OCI-LY7 (cell line): Measurements from ENCODE around the gene MTOR. TPM values are rescaled to one million over a fixed set of nuclear protein-coding genes. Genes with fewer than 3 reads are reported as not detected.
A peak's percentile ranks its signal among the peaks of the same experiment; 100 is the strongest.

ENCODE experiments used
- BruUV-seq: library from RNA; stranded (reverse); fragments of 400-500 nt; replicated peaks from 2 replicates; lab custom pipeline; 2021; lab: Mats Ljungman, UMichigan
- CTCF ChIA-PET: fragments of 300-600 bp; sonication (Branson Sonifier 250); formaldehyde crosslinking; loops from one replicate; lab custom pipeline; 2022; ENCODE audit warnings: antibody characterized with exemption; ENCODE audit not compliant: unreplicated experiment; lab: Charles Lee
- POLR2A ChIA-PET: fragments of 300-600 bp; sonication (Branson Sonifier 250); formaldehyde crosslinking; loops from one replicate; lab custom pipeline; 2022; ENCODE audit warnings: antibody characterized with exemption; lab: Charles Lee
- DNase-seq: peaks from one replicate; pipeline ENCODE4 v3.0.0-alpha.2; 2015; ENCODE audit warnings: low spot score
- H2AFZ ChIP-seq: fragments of 200-600 bp; sonication (generic), shearing (Covaris generic); 2 replicates; pipeline ENCODE4 v1.6.1; 2014; ENCODE audit warnings: mild to moderate bottlenecking, antibody characterized with exemption, low read length, moderate library complexity
- H3K27ac ChIP-seq: fragments of 200-600 bp; sonication (generic); 2 replicates; pipeline ENCODE4 v1.5.1; 2014; ENCODE audit warnings: mixed run types, low read depth, mild to moderate bottlenecking, moderate library complexity, low read length, inconsistent platforms; ENCODE audit not compliant: poor library complexity, severe bottlenecking
- H3K36me3 ChIP-seq: fragments of 200-600 bp; sonication (generic); 2 replicates; pipeline ENCODE4 v1.6.1; 2014; ENCODE audit warnings: mild to moderate bottlenecking, antibody characterized with exemption, low read length, moderate library complexity, mixed read lengths; ENCODE audit not compliant: insufficient read depth
- H3K4me1 ChIP-seq: fragments of 200-600 bp; sonication (generic); 2 replicates; pipeline ENCODE4 v1.5.1; 2014; ENCODE audit warnings: mild to moderate bottlenecking, low read length; ENCODE audit not compliant: insufficient read depth, poor library complexity, severe bottlenecking
- H3K4me2 ChIP-seq: fragments of 200-600 bp; sonication (generic); 2 replicates; pipeline ENCODE4 v1.6.1; 2014; ENCODE audit warnings: mild to moderate bottlenecking, low read length
- H3K4me3 ChIP-seq: fragments of 200-600 bp; sonication (generic); 2 replicates; pipeline ENCODE4 v1.5.1; 2014; ENCODE audit warnings: mild to moderate bottlenecking, low read depth, low read length; ENCODE audit not compliant: poor library complexity, severe bottlenecking
- H3K79me2 ChIP-seq: fragments of 200-600 bp; sonication (generic); 2 replicates; pipeline ENCODE4 v1.6.1; 2016; ENCODE audit warnings: low read depth, mild to moderate bottlenecking, low read length, moderate library complexity, mixed read lengths; ENCODE audit not compliant: insufficient read depth
- H3K9me2 ChIP-seq: fragments of 200-600 bp; sonication (generic); 2 replicates; pipeline ENCODE4 v1.6.1; 2016; ENCODE audit warnings: mild to moderate bottlenecking, low read length, mixed read lengths; ENCODE audit not compliant: insufficient read depth
- H3K9me3 ChIP-seq: fragments of 200-600 bp; sonication (generic); 2 replicates; pipeline ENCODE4 v1.6.1; 2014; ENCODE audit warnings: mild to moderate bottlenecking, mixed run types, low read length, mixed read lengths
- H4K20me1 ChIP-seq: fragments of 200-600 bp; sonication (generic); 2 replicates; pipeline ENCODE4 v1.6.1; 2014; ENCODE audit warnings: mild to moderate bottlenecking, antibody characterized with exemption, low read length, moderate library complexity, mixed read lengths; ENCODE audit not compliant: insufficient read depth
- CTCF ChIP-seq: fragments of 200-600 bp; sonication (generic); conservative IDR thresholded peaks from 2 replicates; pipeline ENCODE4 v1.5.1; 2014; ENCODE audit warnings: mild to moderate bottlenecking, antibody characterized with exemption, low read length, moderate library complexity, mixed read lengths
- EZH2phosphoT487 ChIP-seq: fragments of 200-600 bp; sonication (generic); IDR thresholded peaks from 2 replicates; pipeline ENCODE4 v1.6.1; 2018; ENCODE audit warnings: low read depth, borderline replicate concordance, mild to moderate bottlenecking, mixed run types, antibody characterized with exemption, low read length, moderate library complexity, mixed read lengths
- intact Hi-C: fragments of 100-400 bp; cut with micrococcal nuclease; formaldehyde crosslinking; loops from one replicate; pipeline ENCODE4 v1.10.0; 2022; ENCODE audit not compliant: unreplicated experiment
- total RNA-seq, 2 experiments: library from RNA; depleted of rRNA in 1 of 2; stranded (reverse); fragments of >200 nt in 1 of 2; shearing (Covaris generic) in 1 of 2; gene quantifications; 2 replicates each; pipeline ENCODE4 v1.2.3, GENCODE V29; 2014 to 2022

MTOR gene
- total RNA-seq, 2 experiments from 2014 or later: 41.1 to 58.6 TPM

- Histone ChIP-seq H3K4me1 (peaks cover 28% of the 10 kb centered on the region), H3K27ac (peak within 1 kb of the TSS; percentile 58), H3K4me3 (peak within 1 kb of the TSS; percentile 90), H3K9me3 (no peaks in the 10 kb centered on the region), H3K79me2 (peaks cover 53% of the 10 kb centered on the region), H3K4me2 (peak within 1 kb of the TSS; percentile 93), H3K9me2 (no peaks in the 10 kb centered on the region), H2AFZ (peak within 1 kb of the TSS; percentile 75), H4K20me1 (no peaks in the 10 kb centered on the region), H3K36me3 (peaks cover 63% of the 10 kb centered on the region)
- CTCF ChIA-PET: interaction anchor here (2.1 kb wide), 1 partner anchor 22 kb away, joined by 12 read pairs; no protein-coding TSS in a partner anchor
- DNase-seq: peak; percentile 95
- TF ChIP-seq EZH2phosphoT487 (no peak), CTCF (no peak)
- intact Hi-C loops: loop anchor here (1.0 kb wide), 1 partner anchor 48 kb away; the partner anchor contains the start of gene TARDBP
- POLR2A ChIA-PET: interaction anchor here (1.8 kb wide), 1 partner anchor 10 kb away, joined by 11 read pairs; no protein-coding TSS in a partner anchor
- BruUV-seq: TSS peak; percentile 90
Observed at GRCh38 chr1:11059968-11060830, 202.2 kb downstream of the MTOR start, which contains the start of gene SRM. TSS of gene SRM (minus strand) at chr1:11060018. CDS start at chr1:11059943, 75 bp downstream.

GRCh38 chr1:11059155-11059967, 203.0 kb downstream of the MTOR start:
- Histone ChIP-seq H3K9me3 (no peaks in the 10 kb centered on the region), H3K79me2 (peaks cover 53% of the 10 kb centered on the region), H4K20me1 (0 out of 2 replicates have a peak, but pooled peaks cover 2% of the 10 kb centered on the region), H3K36me3 (peaks cover 64% of the 10 kb centered on the region), H3K4me1 (peaks cover 32% of the 10 kb centered on the region), H3K27ac (peak overlapping the region; percentile 50), H3K9me2 (no peaks in the 10 kb centered on the region), H3K4me2 (peak overlapping the region; percentile 93), H2AFZ (no peak overlapping the region; the same call in 1 of the 2 replicates), H3K4me3 (peak overlapping the region; percentile 90)
- BruUV-seq: TSS peak; percentile 36
- no peak for TF ChIP-seq CTCF
- no peak for TF ChIP-seq EZH2phosphoT487
- intact Hi-C loops: no loop called here
- ChIA-PET CTCF (no interaction called here), POLR2A (no interaction called here)
- peak; percentile 21 for DNase-seq
